ENCODE measurements around the gene EFNA5.

EFNA5 gene

GRCh38 chr5:107529618-107530017 is 141.1 kb downstream of the EFNA5 start:
- Histone ChIP-seq H3K36me3 (ENCODE audit: control insufficient read depth, insufficient read depth, low read length) (no peaks in the 10 kb centered on the region), H3K27me3 (replicated peaks; ENCODE audit: control insufficient read depth, insufficient read depth, low read length, poor library complexity, severe bottlenecking) (no peaks in the 10 kb centered on the region)

GRCh38 chr5:107526270-107526937 is 144.3 kb downstream of the EFNA5 start:
- Histone ChIP-seq H3K36me3 (ENCODE audit: control insufficient read depth, insufficient read depth, low read length) (no peaks in the 10 kb centered on the region), H3K4me3 (ENCODE audit: insufficient read depth, low read depth, low read length, poor library complexity, severe bottlenecking) (no peak overlapping the region), H3K4me1 (ENCODE audit: control insufficient read depth, insufficient read depth, low read length, poor library complexity, severe bottlenecking) (no peaks in the 10 kb centered on the region), H3K27ac (ENCODE audit: insufficient read depth, low read length, poor library complexity, severe bottlenecking) (no peak overlapping the region), H3K27me3 (replicated peaks; ENCODE audit: control insufficient read depth, insufficient read depth, low read length, poor library complexity, severe bottlenecking) (no peaks in the 10 kb centered on the region), H3K9me3 (ENCODE audit: control insufficient read depth, low read length) (no peaks in the 10 kb centered on the region)
- no peak for DNase-seq

More at GRCh38 chr5:107529618-107530017, 141.1 kb downstream of the EFNA5 start:
- no peak overlapping the region for H3K27ac ChIP-seq (ENCODE audit: insufficient read depth, low read length, poor library complexity, severe bottlenecking)
- no peaks in the 10 kb centered on the region for H3K9me3 ChIP-seq (ENCODE audit: control insufficient read depth, low read length)
- no peaks in the 10 kb centered on the region for H3K4me1 ChIP-seq (ENCODE audit: control insufficient read depth, insufficient read depth, low read length, poor library complexity, severe bottlenecking)
- no peak overlapping the region for H3K4me3 ChIP-seq (ENCODE audit: insufficient read depth, low read depth, low read length, poor library complexity, severe bottlenecking)
- no peak for DNase-seq

DNA sequence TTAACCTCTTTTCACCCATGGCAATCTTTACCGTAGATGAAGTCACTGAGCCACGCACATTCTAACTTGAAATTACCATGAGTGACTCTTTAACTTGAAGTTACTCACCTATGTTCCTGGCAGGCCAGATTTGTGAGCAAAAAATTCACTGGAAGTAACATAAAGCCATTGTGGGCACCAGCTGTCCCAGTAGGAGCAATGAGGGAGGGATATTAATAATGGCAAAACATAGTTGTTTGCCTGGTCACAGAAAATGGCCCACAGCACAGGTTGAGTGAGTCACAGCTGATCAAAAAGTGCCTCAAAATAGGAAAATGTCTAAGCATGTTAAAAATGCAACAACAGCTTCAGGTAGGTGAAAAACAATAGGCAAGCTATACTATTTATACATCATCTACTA is 146.6 kb downstream of the EFNA5 start:
- Histone ChIP-seq H3K36me3 (ENCODE audit: control insufficient read depth, insufficient read depth, low read length) (no peaks in the 10 kb centered on the region), H3K27me3 (replicated peaks; ENCODE audit: control insufficient read depth, insufficient read depth, low read length, poor library complexity, severe bottlenecking) (no peaks in the 10 kb centered on the region), H3K4me1 (ENCODE audit: control insufficient read depth, insufficient read depth, low read length, poor library complexity, severe bottlenecking) (no peaks in the 10 kb centered on the region), H3K4me3 (ENCODE audit: insufficient read depth, low read depth, low read length, poor library complexity, severe bottlenecking) (no peak overlapping the region), H3K27ac (ENCODE audit: insufficient read depth, low read length, poor library complexity, severe bottlenecking) (no peak overlapping the region), H3K9me3 (ENCODE audit: control insufficient read depth, low read length) (no peaks in the 10 kb centered on the region)
- no peak for DNase-seq

DNA sequence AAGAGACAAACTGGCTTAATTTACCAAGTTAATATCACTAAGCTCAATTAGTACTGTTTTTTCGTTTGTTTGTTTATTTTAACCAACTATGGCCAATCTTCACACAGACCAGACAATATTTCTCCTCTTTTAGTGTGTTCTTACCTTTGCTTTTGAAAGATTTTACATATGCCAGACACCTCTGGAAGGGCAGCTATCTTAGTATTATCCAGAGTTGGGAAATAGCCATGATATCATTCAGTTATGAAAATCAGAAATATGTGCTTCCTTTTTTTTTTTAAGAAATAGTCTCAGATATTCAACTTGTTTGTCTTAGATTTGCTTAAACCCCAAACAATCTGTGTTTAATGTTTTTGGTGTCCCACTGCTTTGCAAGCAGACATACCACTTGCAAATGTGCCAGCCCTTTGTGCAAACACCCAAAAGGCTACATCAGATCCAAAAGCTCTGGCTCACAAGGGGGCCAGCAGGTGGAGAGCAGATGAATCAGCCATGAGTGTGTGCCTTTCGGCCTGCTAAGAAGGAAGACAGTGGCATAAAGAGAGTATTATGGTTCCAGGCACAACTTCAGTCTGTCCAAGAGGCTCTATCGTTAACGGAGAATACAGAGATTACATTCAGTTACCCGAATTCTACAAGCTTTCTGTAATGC is 147.6 kb downstream of the EFNA5 start:
- H3K36me3 ChIP-seq (ENCODE audit: control insufficient read depth, insufficient read depth, low read length): no peaks in the 10 kb centered on the region
- H3K4me3 ChIP-seq (ENCODE audit: insufficient read depth, low read depth, low read length, poor library complexity, severe bottlenecking): no peak overlapping the region
- no peaks in the 10 kb centered on the region for H3K4me1 ChIP-seq (ENCODE audit: control insufficient read depth, insufficient read depth, low read length, poor library complexity, severe bottlenecking)
- DNase-seq: no peak
- H3K9me3 ChIP-seq (ENCODE audit: control insufficient read depth, low read length): no peaks in the 10 kb centered on the region
- H3K27me3 ChIP-seq (replicated peaks; ENCODE audit: control insufficient read depth, insufficient read depth, low read length, poor library complexity, severe bottlenecking): no peaks in the 10 kb centered on the region
- H3K27ac ChIP-seq (ENCODE audit: insufficient read depth, low read length, poor library complexity, severe bottlenecking): no peak overlapping the region

- Histone ChIP-seq H3K27ac (ENCODE audit: insufficient read depth, low read length, poor library complexity, severe bottlenecking) (no peak overlapping the region), H3K27me3 (replicated peaks; ENCODE audit: control insufficient read depth, insufficient read depth, low read length, poor library complexity, severe bottlenecking) (no peaks in the 10 kb centered on the region), H3K36me3 (ENCODE audit: control insufficient read depth, insufficient read depth, low read length) (no peaks in the 10 kb centered on the region), H3K4me1 (ENCODE audit: control insufficient read depth, insufficient read depth, low read length, poor library complexity, severe bottlenecking) (no peaks in the 10 kb centered on the region), H3K4me3 (ENCODE audit: insufficient read depth, low read depth, low read length, poor library complexity, severe bottlenecking) (no peak overlapping the region), H3K9me3 (ENCODE audit: control insufficient read depth, low read length) (no peaks in the 10 kb centered on the region)
- no peak for DNase-seq
These were observed 148.3 kb downstream of the EFNA5 start for GRCh38 chr5:107522456-107522855.

DNA sequence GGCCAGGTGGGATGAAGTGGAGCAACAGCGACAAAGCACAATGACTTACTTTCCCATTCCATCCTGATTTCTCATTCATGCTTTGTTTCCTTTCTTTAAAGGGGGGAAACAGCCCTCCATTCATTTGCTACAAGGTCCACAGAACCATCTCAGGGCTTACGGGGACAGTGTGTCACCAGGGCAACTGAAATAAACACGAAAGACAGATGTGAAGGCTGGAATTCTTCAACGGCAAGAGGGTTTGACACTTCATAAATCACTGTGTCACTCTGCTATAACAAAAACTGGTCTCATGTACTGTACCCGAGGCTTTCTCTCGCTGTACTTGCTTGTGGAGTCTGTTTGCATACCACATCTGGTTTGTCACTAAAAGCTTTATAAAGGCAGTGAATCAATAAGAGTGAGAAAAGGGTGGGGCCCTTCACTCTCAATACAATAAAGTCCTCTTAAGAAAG is 150.8 kb downstream of the EFNA5 start:
- H3K27me3 ChIP-seq (replicated peaks; ENCODE audit: control insufficient read depth, insufficient read depth, low read length, poor library complexity, severe bottlenecking): no peaks in the 10 kb centered on the region
- no peaks in the 10 kb centered on the region for H3K9me3 ChIP-seq (ENCODE audit: control insufficient read depth, low read length)
- no peak overlapping the region for H3K4me3 ChIP-seq (ENCODE audit: insufficient read depth, low read depth, low read length, poor library complexity, severe bottlenecking)
- no peaks in the 10 kb centered on the region for H3K4me1 ChIP-seq (ENCODE audit: control insufficient read depth, insufficient read depth, low read length, poor library complexity, severe bottlenecking)
- H3K36me3 ChIP-seq (ENCODE audit: control insufficient read depth, insufficient read depth, low read length): no peaks in the 10 kb centered on the region
- DNase-seq: no peak
- H3K27ac ChIP-seq (ENCODE audit: insufficient read depth, low read length, poor library complexity, severe bottlenecking): no peak overlapping the region

- no peak for DNase-seq
- Histone ChIP-seq H3K36me3 (ENCODE audit: control insufficient read depth, insufficient read depth, low read length) (no peaks in the 10 kb centered on the region), H3K9me3 (ENCODE audit: control insufficient read depth, low read length) (no peaks in the 10 kb centered on the region), H3K4me1 (ENCODE audit: control insufficient read depth, insufficient read depth, low read length, poor library complexity, severe bottlenecking) (no peaks in the 10 kb centered on the region), H3K4me3 (ENCODE audit: insufficient read depth, low read depth, low read length, poor library complexity, severe bottlenecking) (no peak overlapping the region), H3K27me3 (replicated peaks; ENCODE audit: control insufficient read depth, insufficient read depth, low read length, poor library complexity, severe bottlenecking) (no peaks in the 10 kb centered on the region), H3K27ac (ENCODE audit: insufficient read depth, low read length, poor library complexity, severe bottlenecking) (no peak overlapping the region)
These were observed 152.1 kb downstream of the EFNA5 start for GRCh38 chr5:107518616-107519015.

GRCh38 chr5:107518190-107518589 is 152.5 kb downstream of the EFNA5 start:
- Histone ChIP-seq H3K27me3 (replicated peaks; ENCODE audit: control insufficient read depth, insufficient read depth, low read length, poor library complexity, severe bottlenecking) (no peaks in the 10 kb centered on the region), H3K27ac (ENCODE audit: insufficient read depth, low read length, poor library complexity, severe bottlenecking) (no peak overlapping the region), H3K4me3 (ENCODE audit: insufficient read depth, low read depth, low read length, poor library complexity, severe bottlenecking) (no peak overlapping the region), H3K9me3 (ENCODE audit: control insufficient read depth, low read length) (no peaks in the 10 kb centered on the region), H3K4me1 (ENCODE audit: control insufficient read depth, insufficient read depth, low read length, poor library complexity, severe bottlenecking) (no peaks in the 10 kb centered on the region), H3K36me3 (ENCODE audit: control insufficient read depth, insufficient read depth, low read length) (no peaks in the 10 kb centered on the region)
- no peak for DNase-seq

DNA sequence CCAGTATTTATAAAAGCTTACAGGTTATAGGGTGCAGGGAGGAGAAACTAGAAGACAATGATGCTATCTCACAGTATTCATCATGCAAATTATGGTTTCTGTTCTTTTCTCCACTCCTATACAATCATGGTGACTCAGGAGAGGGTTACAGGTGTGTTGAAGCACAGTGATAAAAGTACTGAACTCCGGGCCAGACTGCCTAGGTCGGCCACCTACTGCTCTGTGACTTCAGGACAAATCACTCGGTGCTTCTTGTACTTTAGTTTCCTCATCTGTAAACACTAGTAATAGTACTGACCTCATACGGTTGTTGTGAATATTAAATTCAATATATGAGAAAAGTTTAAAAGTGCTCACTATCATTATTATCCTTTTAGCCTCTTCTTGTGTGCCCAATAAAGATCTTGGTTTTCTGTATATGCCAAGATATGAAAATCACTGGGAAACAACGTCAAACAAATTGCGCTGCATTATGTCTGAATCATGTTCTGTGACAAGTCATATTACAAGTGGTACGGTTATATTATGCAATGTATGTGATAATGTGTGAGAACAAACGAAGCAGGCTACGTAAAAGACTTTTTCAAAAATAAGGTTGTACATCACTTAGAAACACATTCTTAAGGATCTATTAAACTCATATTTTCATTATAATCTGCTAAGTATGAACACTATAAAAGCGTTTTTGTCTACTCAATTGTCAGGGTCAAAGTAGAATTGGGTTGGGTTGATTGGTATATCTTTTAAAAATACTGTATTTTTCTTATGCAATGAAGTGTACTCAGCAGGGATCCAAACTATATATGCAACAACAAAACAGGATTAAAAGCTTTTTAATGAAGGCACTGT is 153.3 kb downstream of the EFNA5 start:
- no peak for DNase-seq
- Histone ChIP-seq H3K36me3 (ENCODE audit: control insufficient read depth, insufficient read depth, low read length) (no peaks in the 10 kb centered on the region), H3K4me1 (ENCODE audit: control insufficient read depth, insufficient read depth, low read length, poor library complexity, severe bottlenecking) (no peaks in the 10 kb centered on the region), H3K4me3 (ENCODE audit: insufficient read depth, low read depth, low read length, poor library complexity, severe bottlenecking) (no peak overlapping the region), H3K27ac (ENCODE audit: insufficient read depth, low read length, poor library complexity, severe bottlenecking) (no peak overlapping the region), H3K9me3 (ENCODE audit: control insufficient read depth, low read length) (no peaks in the 10 kb centered on the region), H3K27me3 (replicated peaks; ENCODE audit: control insufficient read depth, insufficient read depth, low read length, poor library complexity, severe bottlenecking) (no peaks in the 10 kb centered on the region)

Measured in effector memory CD4-positive, alpha-beta T cell (primary cell).